Measurements from ENCODE around the gene SNX4. TPM values are rescaled to one million over a fixed set of nuclear protein-coding genes. Genes with fewer than 3 reads are reported as not detected.

SNX4 gene
- total and polyA plus RNA-seq, 9 donors = 16.7 to 36.1 (median 31.8) TPM

GRCh38 chr3:125478326-125478725 is 41.7 kb downstream of the SNX4 start:
- H3K4me1 ChIP-seq (ENCODE audit: insufficient read depth) = peaks cover 2% of the 10 kb centered on the region
- H3K27ac ChIP-seq = no peak overlapping the region
- no peak for DNase-seq
- no peaks in the 10 kb centered on the region for H3K27me3 ChIP-seq
- H3K4me3 ChIP-seq = no peak overlapping the region
- intact Hi-C loops (cut with DNase I) = no loop called here
- H3K36me3 ChIP-seq = no peaks in the 10 kb centered on the region
- H3K9me3 ChIP-seq = no peaks in the 10 kb centered on the region
- TF ChIP-seq EP300 (IDR thresholded peaks at IDR 0.05) (no peak), POLR2A (IDR thresholded peaks at IDR 0.05) (no peak), CTCF (IDR thresholded peaks at IDR 0.05) (no peak)
- 71 to 79% (median 72%) methylated on average over 2 of the region's 2 CpGs for WGBS, 3 donors

- Histone ChIP-seq H3K36me3 (no peaks in the 10 kb centered on the region), H3K4me1 (ENCODE audit: insufficient read depth) (peaks cover 2% of the 10 kb centered on the region), H3K27ac (no peak overlapping the region), H3K9me3 (no peaks in the 10 kb centered on the region), H3K4me3 (no peak overlapping the region), H3K27me3 (no peaks in the 10 kb centered on the region)
- TF ChIP-seq EP300 (IDR thresholded peaks at IDR 0.05) (no peak), POLR2A (IDR thresholded peaks at IDR 0.05) (no peak), CTCF (IDR thresholded peaks at IDR 0.05) (no peak)
- no peak for DNase-seq
- intact Hi-C loops (cut with DNase I) = no loop called here
- WGBS, 3 donors = 89 to 93% (median 89%) methylated on average over 1 of the region's 1 CpG
Observed at GRCh38 chr3:125477701-125478100, 42.3 kb downstream of the SNX4 start.

- intact Hi-C loops (cut with DNase I) = no loop called here
- Histone ChIP-seq H3K4me1 (ENCODE audit: insufficient read depth) (no peaks in the 10 kb centered on the region), H3K27me3 (no peaks in the 10 kb centered on the region), H3K4me3 (no peak overlapping the region), H3K9me3 (no peaks in the 10 kb centered on the region), H3K36me3 (no peaks in the 10 kb centered on the region), H3K27ac (no peak overlapping the region)
- 33 to 68% (median 56%) methylated on average over 1 of the region's 1 CpG for WGBS, 3 donors
- TF ChIP-seq POLR2A (IDR thresholded peaks at IDR 0.05) (no peak), CTCF (IDR thresholded peaks at IDR 0.05) (no peak), EP300 (IDR thresholded peaks at IDR 0.05) (no peak)
- no peak for DNase-seq
Observed at GRCh38 chr3:125470671-125471070, 49.3 kb downstream of the SNX4 start.

DNA sequence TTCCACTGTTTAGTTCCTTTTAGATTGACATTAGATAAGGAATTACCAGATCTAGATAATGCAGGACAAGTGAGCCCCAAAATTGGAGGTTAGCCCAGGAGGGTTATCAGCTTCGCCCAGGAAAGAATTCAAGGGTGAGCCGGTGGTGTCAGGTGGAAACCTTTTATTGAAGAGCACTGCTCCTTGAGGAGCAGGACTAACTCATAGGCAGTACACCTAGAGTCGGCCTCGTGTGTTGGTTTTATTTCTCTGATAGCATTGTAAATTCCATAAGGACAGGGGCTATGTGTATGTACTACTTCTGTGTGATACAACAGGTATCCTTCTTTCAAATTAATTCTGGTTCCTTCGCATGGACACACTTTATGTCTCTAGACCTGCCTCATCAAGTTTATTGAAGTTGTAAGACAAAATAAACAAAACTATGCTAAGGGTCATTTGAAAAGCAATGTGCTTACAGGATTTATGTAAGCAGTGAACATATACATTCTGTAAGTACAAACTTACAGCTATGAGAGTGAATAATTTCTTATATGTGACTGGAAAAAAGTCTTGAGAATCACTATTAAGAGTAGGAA is 57.2 kb downstream of the SNX4 start:
- H3K4me1 ChIP-seq (ENCODE audit: insufficient read depth) = no peaks in the 10 kb centered on the region
- no peak for TF ChIP-seq CTCF (IDR thresholded peaks at IDR 0.05)
- TF ChIP-seq POLR2A (IDR thresholded peaks at IDR 0.05) = no peak
- no peak for TF ChIP-seq EP300 (IDR thresholded peaks at IDR 0.05)
- no peak for DNase-seq
- H3K4me3 ChIP-seq = no peak overlapping the region
- H3K27me3 ChIP-seq = no peaks in the 10 kb centered on the region
- H3K36me3 ChIP-seq = no peaks in the 10 kb centered on the region
- WGBS, 3 donors = 72 to 91% (median 80%) methylated on average over 5 of the region's 5 CpGs
- intact Hi-C loops (cut with DNase I) = no loop called here
- no peaks in the 10 kb centered on the region for H3K9me3 ChIP-seq
- no peak overlapping the region for H3K27ac ChIP-seq
